Neural cell (in vitro differentiated cells): Measurements from ENCODE around the gene FAM32A. TPM values are rescaled to one million over a fixed set of nuclear protein-coding genes. Genes with fewer than 3 reads are reported as not detected.
"Not testable (repeated sequence)": the region's sequence is repeated elsewhere in the genome, so short reads cannot be mapped to it uniquely, and the experiment has no call there.

Experiments used
- H2AFZ ChIP-seq: fragments of 200-600, 300-800 bp; sonication (generic), shearing (Covaris generic); 2 replicates; pipeline ENCODE4 v1.6.0; 2014; ENCODE audit warnings: low read depth, mild to moderate bottlenecking, antibody characterized with exemption, low read length, moderate library complexity
- H3F3A ChIP-seq: fragments of 200-600 bp; shearing (Covaris generic); 2 replicates; pipeline ENCODE4 v1.6.1; 2016; ENCODE audit warnings: mild to moderate bottlenecking, moderate library complexity, mixed read lengths, antibody characterized with exemption, low read length; ENCODE audit not compliant: insufficient read depth, poor library complexity, severe bottlenecking
- H3K27ac ChIP-seq: fragments of 200-600, 300-800 bp; sonication (generic), shearing (Covaris generic); 2 replicates; pipeline ENCODE4 v1.5.1; 2014; ENCODE audit warnings: mild to moderate bottlenecking, low read length, moderate library complexity
- H3K27me3 ChIP-seq: fragments of 300-800, 200-600 bp; sonication (generic), shearing (Covaris generic); 2 replicates; pipeline ENCODE4 v1.6.0; 2014; ENCODE audit warnings: mild to moderate bottlenecking, low read depth, low read length, moderate library complexity; ENCODE audit not compliant: insufficient read depth
- H3K36me3 ChIP-seq: fragments of 300-800, 200-600 bp; sonication (generic), shearing (Covaris generic); 2 replicates; pipeline ENCODE4 v1.5.1; 2014; ENCODE audit warnings: mild to moderate bottlenecking, antibody characterized with exemption, low read length, moderate library complexity; ENCODE audit not compliant: insufficient read depth
- H3K4me2 ChIP-seq: fragments of 300-800, 200-600 bp; sonication (generic), shearing (Covaris generic); 2 replicates; pipeline ENCODE4 v1.6.0; 2014; ENCODE audit warnings: mild to moderate bottlenecking, low read length
- H3K4me3 ChIP-seq: fragments of 300-800, 200-600 bp; sonication (generic), shearing (Covaris generic); 2 replicates; pipeline ENCODE4 v1.5.1; 2014; ENCODE audit warnings: mild to moderate bottlenecking, low read length, moderate library complexity
- H3K79me2 ChIP-seq: fragments of 200-600 bp; shearing (Covaris generic); replicated peaks from 2 replicates; pipeline ENCODE4 v1.6.0; 2014; ENCODE audit warnings: mild to moderate bottlenecking, low read length, moderate library complexity; ENCODE audit not compliant: insufficient read depth
- H3K9ac ChIP-seq: fragments of 300-800, 200-600 bp; sonication (generic), shearing (Covaris generic); 2 replicates; pipeline ENCODE4 v1.6.1; 2016; ENCODE audit warnings: mild to moderate bottlenecking, low read length, mixed read lengths
- H3K9me2 ChIP-seq: fragments of 200-600 bp; shearing (Covaris generic); 2 replicates; pipeline ENCODE4 v1.6.1; 2016; ENCODE audit warnings: mild to moderate bottlenecking, low read length, mixed read lengths; ENCODE audit not compliant: insufficient read depth
- H3K9me3 ChIP-seq: fragments of 200-600, 300-800 bp; sonication (generic), shearing (Covaris generic); 2 replicates; pipeline ENCODE4 v1.6.1; 2016; ENCODE audit warnings: mild to moderate bottlenecking, mixed run types, low read length, moderate library complexity, mixed read lengths
- H4K20me1 ChIP-seq: fragments of 200-600 bp; shearing (Covaris generic); 2 replicates; pipeline ENCODE4 v1.6.1; 2016; ENCODE audit warnings: mild to moderate bottlenecking, mixed run types; ENCODE audit not compliant: insufficient read depth
- EP300 ChIP-seq: fragments of 450-650 bp; conservative IDR thresholded peaks from 2 replicates; pipeline ENCODE4 v1.6.1; 2014; ENCODE audit warnings: antibody characterized with exemption, mild to moderate bottlenecking, moderate library complexity; ENCODE audit not compliant: poor library complexity, severe bottlenecking
- EZH2 ChIP-seq: fragments of 200-600, 300-800 bp; shearing (Covaris generic), sonication (generic); IDR thresholded peaks from 2 replicates; pipeline ENCODE4 v1.6.1; 2014; ENCODE audit warnings: antibody characterized with exemption, low read length, borderline replicate concordance, mild to moderate bottlenecking; ENCODE audit not compliant: insufficient read depth, poor library complexity, severe bottlenecking
- MXI1 ChIP-seq: fragments of 450-650 bp; conservative IDR thresholded peaks from 2 replicates; pipeline ENCODE4 v1.6.1; 2014; ENCODE audit warnings: antibody characterized with exemption, mild to moderate bottlenecking; ENCODE audit not compliant: poor library complexity, severe bottlenecking
- POLR2AphosphoS5 ChIP-seq: IDR thresholded peaks from 2 replicates; pipeline ENCODE4 v1.6.1; 2012
- RAD21 ChIP-seq: fragments of 450-650 bp; conservative IDR thresholded peaks from 2 replicates; pipeline ENCODE4 v1.6.1; 2014; ENCODE audit warnings: antibody characterized with exemption, mild to moderate bottlenecking, moderate library complexity
- REST ChIP-seq: IDR thresholded peaks from 2 replicates; pipeline ENCODE4 v1.6.1; 2012; ENCODE audit warnings: borderline replicate concordance
- SMC3 ChIP-seq: fragments of 450-650 bp; conservative IDR thresholded peaks from 2 replicates; pipeline ENCODE4 v1.6.1; 2014; ENCODE audit warnings: antibody characterized with exemption, mild to moderate bottlenecking, moderate library complexity; ENCODE audit not compliant: poor library complexity
- TAF1 ChIP-seq: IDR thresholded peaks from 2 replicates; pipeline ENCODE4 v1.6.1; 2012; ENCODE audit warnings: low read depth
- polyA plus RNA-seq: library from polyadenylated mRNA; depleted of rRNA; stranded (reverse); fragments of >200 nt; gene quantifications from 2 replicates; pipeline ENCODE4 v1.2.3, GENCODE V29; 2014
- TF ChIP-seq, protein P1 (sequence below): fragments of 450-650 bp; IDR thresholded peaks from 2 replicates; pipeline ENCODE4 v1.5.1; 2014; ENCODE audit warnings: antibody characterized with exemption, mild to moderate bottlenecking, moderate library complexity; ENCODE audit not compliant: poor library complexity, severe bottlenecking

The FAM32A gene
- polyA plus RNA-seq, 1 donor from 2014 or later, result 545 TPM

GRCh38 chr19:16170134-16170533 lies 15.1 kb upstream of the FAM32A start:
- no peaks in the 10 kb centered on the region for H3K27me3 ChIP-seq
- no peaks in the 10 kb centered on the region for H3F3A ChIP-seq
- no peak overlapping the region for H3K4me2 ChIP-seq
- no peaks in the 10 kb centered on the region for H3K79me2 ChIP-seq
- H3K27ac ChIP-seq, result no peak overlapping the region
- H3K9ac ChIP-seq, result no peak overlapping the region
- no peaks in the 10 kb centered on the region for H3K9me2 ChIP-seq
- no peaks in the 10 kb centered on the region for H3K9me3 ChIP-seq
- no peak overlapping the region for H2AFZ ChIP-seq
- no peak for TF ChIP-seq POLR2AphosphoS5
- TF ChIP-seq, protein P1, sequence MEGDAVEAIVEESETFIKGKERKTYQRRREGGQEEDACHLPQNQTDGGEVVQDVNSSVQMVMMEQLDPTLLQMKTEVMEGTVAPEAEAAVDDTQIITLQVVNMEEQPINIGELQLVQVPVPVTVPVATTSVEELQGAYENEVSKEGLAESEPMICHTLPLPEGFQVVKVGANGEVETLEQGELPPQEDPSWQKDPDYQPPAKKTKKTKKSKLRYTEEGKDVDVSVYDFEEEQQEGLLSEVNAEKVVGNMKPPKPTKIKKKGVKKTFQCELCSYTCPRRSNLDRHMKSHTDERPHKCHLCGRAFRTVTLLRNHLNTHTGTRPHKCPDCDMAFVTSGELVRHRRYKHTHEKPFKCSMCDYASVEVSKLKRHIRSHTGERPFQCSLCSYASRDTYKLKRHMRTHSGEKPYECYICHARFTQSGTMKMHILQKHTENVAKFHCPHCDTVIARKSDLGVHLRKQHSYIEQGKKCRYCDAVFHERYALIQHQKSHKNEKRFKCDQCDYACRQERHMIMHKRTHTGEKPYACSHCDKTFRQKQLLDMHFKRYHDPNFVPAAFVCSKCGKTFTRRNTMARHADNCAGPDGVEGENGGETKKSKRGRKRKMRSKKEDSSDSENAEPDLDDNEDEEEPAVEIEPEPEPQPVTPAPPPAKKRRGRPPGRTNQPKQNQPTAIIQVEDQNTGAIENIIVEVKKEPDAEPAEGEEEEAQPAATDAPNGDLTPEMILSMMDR, result no peak
- no peak for TF ChIP-seq TAF1
- no peak for TF ChIP-seq REST
- TF ChIP-seq RAD21, result no peak
- TF ChIP-seq SMC3, result no peak
- TF ChIP-seq MXI1, result no peak
- no peak for TF ChIP-seq EZH2
- no peak for TF ChIP-seq EP300
- H3K4me3 ChIP-seq, result no peak overlapping the region
- H3K36me3 ChIP-seq, result no peaks in the 10 kb centered on the region
- H4K20me1 ChIP-seq, result no peaks in the 10 kb centered on the region

GRCh38 chr19:16175954-16176353 lies 9.3 kb upstream of the FAM32A start:
- Histone ChIP-seq H3K4me2 (no peak overlapping the region), H3K9me2 (no peaks in the 10 kb centered on the region), H4K20me1 (no peaks in the 10 kb centered on the region), H3K4me3 (no peak overlapping the region), H3K27ac (no peak overlapping the region), H3F3A (no peaks in the 10 kb centered on the region), H3K79me2 (no peaks in the 10 kb centered on the region), H3K9ac (no peak overlapping the region), H2AFZ (no peak overlapping the region), H3K9me3 (no peaks in the 10 kb centered on the region), H3K36me3 (no peaks in the 10 kb centered on the region), H3K27me3 (no peaks in the 10 kb centered on the region)
- TF ChIP-seq EP300, result no peak
- no peak for TF ChIP-seq SMC3
- TF ChIP-seq REST, result no peak
- no peak for TF ChIP-seq POLR2AphosphoS5
- TF ChIP-seq, protein P1, result no peak
- no peak for TF ChIP-seq EZH2

DNA sequence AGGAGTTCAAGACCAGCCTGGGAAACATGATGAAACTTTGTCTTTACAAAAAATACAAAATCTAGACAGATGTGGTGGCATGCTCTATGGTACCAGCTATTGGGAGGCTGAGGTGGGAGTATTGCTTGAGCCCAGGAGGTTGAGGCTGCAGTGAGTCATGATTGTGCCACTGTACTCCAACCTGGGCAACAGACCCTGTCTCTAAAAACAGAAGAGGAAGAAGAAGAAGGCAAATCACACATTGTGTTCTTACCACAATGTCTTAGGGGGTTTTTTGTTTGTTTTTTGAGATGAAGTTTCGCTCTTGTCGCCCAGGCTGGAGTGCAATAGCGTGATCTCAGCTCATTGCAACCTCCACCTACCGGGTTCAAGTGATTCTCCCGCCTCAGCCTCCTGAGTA lies 6.3 kb upstream of the FAM32A start:
- not testable (repeated sequence) for H3F3A ChIP-seq, H3K9me3 ChIP-seq, H3K9me2 ChIP-seq, H2AFZ ChIP-seq, H3K79me2 ChIP-seq, H3K4me3 ChIP-seq, H4K20me1 ChIP-seq, H3K27me3 ChIP-seq, H3K9ac ChIP-seq, H3K4me2 ChIP-seq, H3K27ac ChIP-seq, H3K36me3 ChIP-seq
